Upper lobe of left lung (tissue), 4 donors: Measurements from ENCODE around the gene TMEM40.
A peak's percentile ranks its signal among the peaks of the same experiment; 100 is the strongest.

Experiments
- POLR2A ChIP-seq, 4 donors: fragments of 450-650 bp; IDR thresholded peaks; one replicate each; pipeline ENCODE4 v1.5.1; 2016 to 2017; ENCODE audit warnings: antibody characterized with exemption in 4 of 4, mild to moderate bottlenecking in 2 of 4
- POLR2AphosphoS5 ChIP-seq, 2 donors: sonication (generic); formaldehyde crosslinking; IDR thresholded peaks; one replicate each; pipeline ENCODE4 v1.5.1; 2017; ENCODE audit warnings: antibody characterized with exemption in 2 of 2

GRCh38 chr3:12719984-12720898 lies 38.8 kb downstream of the TMEM40 start:
- TF ChIP-seq POLR2A (IDR thresholded peaks at IDR 0.05) = no peak
- peak; percentile 43 to 60 for TF ChIP-seq POLR2AphosphoS5 (IDR thresholded peaks at IDR 0.05)
